ENCODE results near the gene ZNF619.
"Not testable (repeated sequence)": the region's sequence is repeated elsewhere in the genome, so short reads cannot be mapped to it uniquely, and the experiment has no call there.

Gene ZNF619

GRCh38 chr3:40476478-40477470 is at the start of gene ZNF619:
Gene ZNF619 (plus strand): TSS chr3:40477122. CDS start chr3:40477980, 858 bp downstream.
- DNase-seq = no peak

GRCh38 chr3:40432793-40433192 is 44.1 kb upstream of the ZNF619 start:
- DNase-seq = no peak

- no peak for DNase-seq
These were observed 39.0 kb upstream of the ZNF619 start for GRCh38 chr3:40437889-40438288.

GRCh38 chr3:40445062-40445461 is 31.9 kb upstream of the ZNF619 start:
- no peak for DNase-seq

- no peak for DNase-seq
These were observed 31.0 kb upstream of the ZNF619 start for GRCh38 chr3:40445880-40446279.

- no peak for DNase-seq
These were observed 26.5 kb upstream of the ZNF619 start for GRCh38 chr3:40450438-40450837.

GRCh38 chr3:40451551-40451950 is 25.4 kb upstream of the ZNF619 start:
- no peak for DNase-seq

GRCh38 chr3:40452057-40452456 is 24.9 kb upstream of the ZNF619 start:
- no peak for DNase-seq

- DNase-seq = no peak
These were observed 24.4 kb upstream of the ZNF619 start for GRCh38 chr3:40452562-40452875.

GRCh38 chr3:40452876-40453730 is 23.8 kb upstream of the ZNF619 start:
- DNase-seq = peak; percentile 97

GRCh38 chr3:40453933-40454332 is 23.0 kb upstream of the ZNF619 start:
- no peak for DNase-seq

GRCh38 chr3:40455328-40455727 is 21.6 kb upstream of the ZNF619 start:
- no peak for DNase-seq

GRCh38 chr3:40456279-40456939 is 20.5 kb upstream of the ZNF619 start:
- no peak for DNase-seq

- DNase-seq = peak; percentile 68
These were observed 19.7 kb upstream of the ZNF619 start, which contains the start of gene RPL14 for GRCh38 chr3:40456940-40457823. Gene RPL14 (plus strand): TSS chr3:40457339. CDS start chr3:40457472, 133 bp downstream.

GRCh38 chr3:40458473-40458872 is 18.4 kb upstream of the ZNF619 start:
- no peak for DNase-seq

GRCh38 chr3:40460481-40460880 is 16.4 kb upstream of the ZNF619 start:
- not testable (repeated sequence) for DNase-seq

- no peak for DNase-seq
These were observed 15.8 kb upstream of the ZNF619 start for GRCh38 chr3:40461161-40461560.

- not testable (repeated sequence) for DNase-seq
These were observed 14.1 kb upstream of the ZNF619 start for GRCh38 chr3:40462838-40463237.

- no peak for DNase-seq
These were observed 13.3 kb upstream of the ZNF619 start for GRCh38 chr3:40463579-40463978.

GRCh38 chr3:40464339-40465110 is 12.4 kb upstream of the ZNF619 start:
- no peak for DNase-seq

GRCh38 chr3:40465111-40465407 is 11.9 kb upstream of the ZNF619 start:
- DNase-seq = no peak
